ENCODE data around the gene ATP6V1A.

GRCh38 chr3:113721636-113722035 lies 25.2 kb upstream of the ATP6V1A start:
- TF ChIP-seq, protein P1, sequence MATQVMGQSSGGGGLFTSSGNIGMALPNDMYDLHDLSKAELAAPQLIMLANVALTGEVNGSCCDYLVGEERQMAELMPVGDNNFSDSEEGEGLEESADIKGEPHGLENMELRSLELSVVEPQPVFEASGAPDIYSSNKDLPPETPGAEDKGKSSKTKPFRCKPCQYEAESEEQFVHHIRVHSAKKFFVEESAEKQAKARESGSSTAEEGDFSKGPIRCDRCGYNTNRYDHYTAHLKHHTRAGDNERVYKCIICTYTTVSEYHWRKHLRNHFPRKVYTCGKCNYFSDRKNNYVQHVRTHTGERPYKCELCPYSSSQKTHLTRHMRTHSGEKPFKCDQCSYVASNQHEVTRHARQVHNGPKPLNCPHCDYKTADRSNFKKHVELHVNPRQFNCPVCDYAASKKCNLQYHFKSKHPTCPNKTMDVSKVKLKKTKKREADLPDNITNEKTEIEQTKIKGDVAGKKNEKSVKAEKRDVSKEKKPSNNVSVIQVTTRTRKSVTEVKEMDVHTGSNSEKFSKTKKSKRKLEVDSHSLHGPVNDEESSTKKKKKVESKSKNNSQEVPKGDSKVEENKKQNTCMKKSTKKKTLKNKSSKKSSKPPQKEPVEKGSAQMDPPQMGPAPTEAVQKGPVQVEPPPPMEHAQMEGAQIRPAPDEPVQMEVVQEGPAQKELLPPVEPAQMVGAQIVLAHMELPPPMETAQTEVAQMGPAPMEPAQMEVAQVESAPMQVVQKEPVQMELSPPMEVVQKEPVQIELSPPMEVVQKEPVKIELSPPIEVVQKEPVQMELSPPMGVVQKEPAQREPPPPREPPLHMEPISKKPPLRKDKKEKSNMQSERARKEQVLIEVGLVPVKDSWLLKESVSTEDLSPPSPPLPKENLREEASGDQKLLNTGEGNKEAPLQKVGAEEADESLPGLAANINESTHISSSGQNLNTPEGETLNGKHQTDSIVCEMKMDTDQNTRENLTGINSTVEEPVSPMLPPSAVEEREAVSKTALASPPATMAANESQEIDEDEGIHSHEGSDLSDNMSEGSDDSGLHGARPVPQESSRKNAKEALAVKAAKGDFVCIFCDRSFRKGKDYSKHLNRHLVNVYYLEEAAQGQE (IDR thresholded peaks at IDR 0.05; ENCODE audit: borderline replicate concordance), result no peak
- no peak for TF ChIP-seq CTCF (IDR thresholded peaks at IDR 0.05; ENCODE audit: poor library complexity, severe bottlenecking)
- TF ChIP-seq EZH2 (IDR thresholded peaks at IDR 0.05; ENCODE audit: borderline replicate concordance, insufficient read depth, low read length, poor library complexity, severe bottlenecking), result no peak
- no peak for TF ChIP-seq EP300 (conservative IDR thresholded peaks at IDR 0.05; ENCODE audit: poor library complexity, severe bottlenecking)
- no peak for TF ChIP-seq POLR2AphosphoS5 (IDR thresholded peaks at IDR 0.05)
- TF ChIP-seq SMC3 (conservative IDR thresholded peaks at IDR 0.05; ENCODE audit: poor library complexity), result no peak

All from neural cell (in vitro differentiated cells).